ENCODE measurements around the gene AGBL4. TPM values are rescaled to one million over a fixed set of nuclear protein-coding genes. Genes with fewer than 3 reads are reported as not detected.

The AGBL4 gene
- total RNA-seq, 1 donor from 2014 or later = not detected

DNA sequence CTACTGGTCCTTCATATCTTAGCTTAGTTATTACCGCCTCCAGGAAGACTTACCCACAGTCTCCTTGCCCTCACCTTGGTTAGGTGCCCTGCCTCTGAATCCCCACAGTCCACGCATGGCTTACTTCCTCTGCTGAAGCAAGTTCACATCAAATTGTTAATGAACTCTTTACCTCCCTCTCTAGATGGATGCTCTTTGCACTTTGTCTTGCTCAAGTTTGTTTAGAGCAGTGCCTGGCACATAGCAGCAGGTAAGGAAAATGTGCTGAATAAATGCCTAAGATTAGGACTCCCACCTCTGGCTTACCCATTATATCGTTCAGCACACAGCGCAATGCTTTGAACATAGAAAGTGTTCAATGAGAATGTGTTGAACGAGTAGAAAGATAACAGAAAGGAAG, 1337.6 kb downstream of the AGBL4 start:
- intact Hi-C loops (cut with micrococcal nuclease) = no loop called here

DNA sequence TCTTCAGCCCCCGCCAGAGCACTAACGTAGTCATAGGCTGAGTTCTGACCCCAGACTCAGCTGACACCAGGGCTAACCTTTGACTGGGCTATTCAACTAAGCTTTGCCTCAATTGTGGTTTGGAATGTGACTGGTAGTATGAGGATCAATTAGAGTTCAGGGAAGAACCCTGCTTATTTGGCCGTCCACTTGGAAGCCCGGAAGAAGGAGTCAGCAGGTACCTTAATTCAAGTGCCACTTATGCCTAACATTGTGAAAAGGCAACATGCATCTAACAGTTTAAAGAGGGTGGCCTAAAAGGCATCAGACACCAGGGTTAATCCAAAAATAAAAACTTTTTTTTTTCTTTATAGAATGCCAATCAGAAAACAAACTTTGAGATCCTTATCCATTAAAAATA, 1339.4 kb downstream of the AGBL4 start:
- intact Hi-C loops (cut with micrococcal nuclease) = no loop called here

DNA sequence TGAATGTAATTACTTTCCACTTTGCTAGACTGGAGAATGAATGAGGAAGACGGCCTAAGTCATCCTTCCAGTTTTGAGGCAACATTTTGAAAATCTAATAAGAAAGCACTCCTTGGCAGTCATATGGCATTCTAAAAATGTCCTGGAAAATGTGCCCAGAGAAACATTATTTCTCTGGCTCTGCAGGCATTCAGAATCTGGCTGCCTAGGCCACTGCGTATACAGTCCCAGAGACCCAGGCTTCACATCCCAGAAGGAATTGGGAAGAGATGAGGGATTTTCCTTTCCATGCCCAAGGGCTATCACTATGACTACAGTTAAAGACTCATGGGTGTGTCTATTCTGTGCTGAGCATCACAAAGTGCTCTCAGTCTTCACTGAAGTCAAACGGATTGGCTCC, 1339.9 kb downstream of the AGBL4 start:
- intact Hi-C loops (cut with micrococcal nuclease) = no loop called here

DNA sequence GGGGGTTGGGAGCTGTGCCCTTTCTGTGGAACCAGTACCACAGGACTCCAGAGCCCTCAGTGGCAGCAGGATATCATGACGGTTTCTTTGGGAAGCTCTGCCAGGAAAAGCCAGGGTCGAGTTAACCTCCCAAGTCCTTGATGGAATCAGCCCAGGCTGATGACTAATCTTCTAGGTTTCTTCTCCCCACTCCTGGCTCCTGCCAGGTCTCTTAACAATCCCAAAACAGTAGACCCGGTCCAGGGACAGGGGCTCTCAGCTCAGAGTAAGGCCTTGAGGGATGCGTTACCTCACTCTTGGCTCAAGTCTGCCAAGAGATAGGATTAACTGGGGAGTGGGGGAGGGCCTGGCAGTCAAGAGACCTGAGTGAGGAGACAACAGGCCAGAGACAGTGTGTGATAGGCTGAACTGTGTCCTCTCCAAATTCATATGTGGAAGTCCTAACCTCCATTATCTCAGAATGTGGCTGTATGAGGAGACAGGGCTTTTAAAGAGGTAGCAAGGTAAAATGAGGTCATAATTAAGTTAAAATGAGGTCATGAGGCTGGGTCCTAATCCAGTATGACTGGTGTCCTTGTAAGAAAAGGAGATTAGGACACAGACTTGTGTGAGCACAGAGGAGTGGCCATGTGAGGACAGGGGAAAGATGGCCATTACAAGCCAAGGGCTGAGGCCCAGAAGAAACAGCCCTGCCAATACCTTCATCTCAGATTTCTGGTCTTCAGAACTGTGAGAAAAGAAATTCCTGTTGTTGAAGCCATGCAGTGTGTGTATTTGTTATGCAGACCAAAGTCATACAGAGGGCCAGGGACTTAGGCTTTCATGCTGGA, 1342.1 kb downstream of the AGBL4 start:
- intact Hi-C loops (cut with micrococcal nuclease) = no loop called here

DNA sequence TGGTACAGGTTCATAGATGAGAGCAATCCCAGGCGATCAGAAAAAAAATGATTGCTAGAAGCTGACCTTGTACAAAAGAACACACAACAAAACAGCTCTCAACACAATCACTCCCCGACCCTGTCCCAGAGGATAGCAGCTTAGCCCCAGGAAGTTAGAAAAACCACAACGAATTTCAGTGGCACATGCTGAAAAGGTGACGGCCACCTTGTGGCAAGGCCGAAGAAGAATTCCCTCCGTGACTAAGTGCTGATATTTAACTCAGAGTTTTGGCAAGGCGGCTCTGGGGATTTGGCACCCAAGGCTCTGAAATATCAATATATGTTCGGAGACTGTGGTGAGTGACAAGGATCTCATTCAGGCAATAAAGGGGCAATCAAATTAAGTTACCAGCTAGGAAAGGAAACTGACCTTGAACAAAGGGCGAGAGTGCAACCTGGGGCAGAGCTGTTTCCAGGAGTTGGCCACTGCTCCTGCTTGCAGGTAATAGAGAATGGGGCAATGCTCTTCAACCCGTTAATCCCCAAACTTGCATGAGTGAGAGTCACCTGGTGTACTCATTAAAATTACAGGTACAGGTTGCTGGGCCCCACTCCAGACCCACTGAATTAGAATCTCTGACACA, 1343.2 kb downstream of the AGBL4 start:
- intact Hi-C loops (cut with micrococcal nuclease) = no loop called here

DNA sequence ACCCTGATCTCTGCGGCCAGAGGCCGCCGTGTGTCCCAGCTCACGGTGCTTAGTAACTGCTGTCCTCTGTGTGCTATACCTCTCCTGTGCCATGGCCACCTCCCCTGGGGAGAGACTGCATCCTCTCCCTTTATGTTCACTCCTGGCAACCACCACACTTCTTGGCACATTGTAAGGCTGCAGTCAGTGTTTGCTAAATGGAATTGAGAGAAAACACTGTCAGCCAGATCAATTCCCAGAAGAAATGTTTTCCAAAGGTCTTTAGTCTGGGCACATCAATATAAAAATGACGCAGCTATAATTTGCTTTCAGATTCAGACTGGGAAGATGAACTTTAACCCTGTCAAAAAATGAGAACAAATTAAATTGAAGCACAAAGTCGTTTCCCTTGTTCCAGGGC, 1343.9 kb downstream of the AGBL4 start:
- intact Hi-C loops (cut with micrococcal nuclease) = loop anchor here (10.0 kb wide), 1 partner anchor 1665 kb away; no protein-coding TSS in a partner anchor

DNA sequence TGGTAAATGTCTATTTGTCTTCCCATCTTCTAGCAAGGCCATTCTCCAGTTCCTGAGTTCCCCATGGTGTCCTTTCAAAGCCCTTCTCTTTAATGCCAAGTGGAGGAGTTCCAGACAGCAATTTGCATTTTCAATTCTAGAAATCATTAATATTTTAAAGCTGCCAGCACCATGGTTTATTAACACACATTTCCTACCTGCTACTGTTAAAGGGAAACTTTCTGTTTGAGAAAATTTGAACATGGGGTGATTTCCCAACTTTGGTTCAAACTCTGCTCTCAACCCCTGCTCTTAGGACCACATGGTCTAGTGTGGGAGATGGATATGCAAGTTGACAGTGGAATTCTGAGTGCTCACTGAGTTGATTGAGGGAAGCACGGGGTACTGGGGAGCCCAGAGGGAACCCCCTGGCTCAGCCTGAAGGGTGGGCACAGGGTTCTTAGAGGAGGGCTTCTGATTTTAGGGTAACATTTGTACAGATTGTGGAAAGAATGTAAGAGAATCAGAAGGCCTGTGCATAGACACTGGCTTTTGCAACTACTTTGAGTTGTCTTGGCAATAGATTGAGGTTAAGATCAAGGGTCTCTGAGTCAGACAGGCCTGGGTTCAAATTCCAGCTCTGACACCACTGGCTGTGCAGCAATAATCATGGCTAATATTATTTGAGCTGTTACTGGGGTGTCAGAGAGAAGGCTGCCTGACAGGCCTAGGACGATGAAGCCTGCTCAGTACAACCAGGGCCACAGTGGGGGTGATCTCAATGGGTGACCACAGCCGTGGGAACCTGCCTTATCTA, 1344.8 kb downstream of the AGBL4 start:
- intact Hi-C loops (cut with micrococcal nuclease) = loop anchor here (10.0 kb wide), 1 partner anchor 1666 kb away; no protein-coding TSS in a partner anchor

DNA sequence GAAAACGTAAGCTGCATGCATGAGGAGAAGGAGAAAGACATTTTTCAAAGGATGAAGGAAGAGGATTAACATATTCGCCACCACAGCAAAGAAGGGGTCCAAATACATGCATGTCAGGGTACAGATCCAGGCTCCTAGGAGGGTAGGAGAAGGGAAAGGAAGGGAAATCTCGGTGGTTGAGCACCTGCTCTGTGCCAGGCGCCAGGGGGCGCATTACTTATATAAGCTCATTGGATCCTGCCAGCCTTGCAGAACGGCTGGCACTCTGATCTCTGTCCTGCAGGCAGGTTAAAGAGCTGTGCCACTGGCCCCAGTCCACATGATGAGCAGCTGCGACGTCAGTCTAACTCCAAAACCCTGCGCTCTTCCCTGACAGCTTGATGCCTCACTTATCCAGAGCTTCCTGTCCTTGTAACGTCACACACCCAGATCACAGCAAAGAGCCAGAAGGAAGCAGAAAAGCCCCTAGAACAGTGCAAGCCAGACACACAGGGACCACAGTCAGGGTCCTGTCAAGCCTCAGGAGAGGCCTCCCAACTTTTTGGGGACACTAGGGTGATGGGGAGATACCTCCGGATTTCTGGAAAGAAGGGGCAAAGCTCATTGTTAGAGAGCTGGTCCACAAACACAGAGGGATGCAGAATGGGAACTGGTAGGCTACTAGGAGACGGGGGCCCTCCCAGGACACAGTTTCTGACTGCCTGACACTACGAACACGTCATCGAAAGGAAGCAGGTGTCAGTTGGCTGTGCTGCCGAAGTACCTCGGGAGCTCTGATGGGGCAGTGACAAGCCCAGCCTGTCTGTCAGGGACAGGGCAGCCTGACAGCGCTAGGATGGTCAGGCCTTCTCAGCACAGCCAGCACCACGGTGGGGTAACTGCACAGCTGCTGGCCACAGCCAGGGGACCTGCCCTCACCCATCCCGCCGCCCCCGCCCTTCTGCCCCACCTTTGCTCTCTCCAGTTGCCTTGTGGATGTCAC, 1346.2 kb downstream of the AGBL4 start:
- intact Hi-C loops (cut with micrococcal nuclease) = loop anchor here (10.0 kb wide), 1 partner anchor 1667 kb away; no protein-coding TSS in a partner anchor

DNA sequence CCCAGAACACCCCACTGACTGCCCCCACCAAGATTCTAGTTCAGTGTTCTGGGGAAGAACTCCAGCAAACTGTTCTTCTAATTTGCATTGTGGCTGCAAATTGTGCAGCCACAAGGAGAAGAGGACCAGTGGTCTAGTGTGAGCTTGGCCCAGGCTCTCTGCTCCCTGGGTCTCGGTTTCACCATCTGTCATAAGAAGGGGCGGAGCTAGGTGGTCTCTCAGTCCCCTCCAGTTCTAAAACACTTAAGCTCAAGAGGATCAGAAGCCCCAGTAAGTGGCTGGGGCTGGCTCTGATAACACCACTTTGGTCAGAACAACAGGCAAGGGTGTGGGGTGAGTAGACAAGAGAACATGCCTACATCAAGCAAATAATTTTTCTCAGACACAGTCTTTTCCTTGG, 1346.9 kb downstream of the AGBL4 start:
- intact Hi-C loops (cut with micrococcal nuclease) = loop anchor here (10.0 kb wide), 1 partner anchor 1668 kb away; no protein-coding TSS in a partner anchor

DNA sequence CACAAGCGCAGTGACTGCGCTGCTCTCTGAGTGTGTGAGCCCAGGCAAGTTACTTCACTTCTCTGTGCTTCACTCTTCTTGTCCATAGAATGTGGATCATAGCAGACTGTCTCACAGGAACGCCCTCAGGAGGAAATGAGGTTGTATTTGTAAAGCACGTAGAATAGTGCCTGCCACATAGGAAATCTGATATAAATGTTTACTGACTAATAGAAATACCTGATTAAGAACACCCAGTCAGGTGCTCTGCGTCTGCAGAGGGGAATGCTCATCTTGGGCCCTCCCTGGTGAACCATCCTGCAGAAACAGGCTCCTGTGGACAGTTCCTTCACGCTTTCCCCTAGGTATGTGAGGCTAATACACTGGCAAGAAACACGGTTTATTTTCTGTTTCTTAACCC, 1347.4 kb downstream of the AGBL4 start:
- intact Hi-C loops (cut with micrococcal nuclease) = loop anchor here (10.0 kb wide), 1 partner anchor 1668 kb away; no protein-coding TSS in a partner anchor

DNA sequence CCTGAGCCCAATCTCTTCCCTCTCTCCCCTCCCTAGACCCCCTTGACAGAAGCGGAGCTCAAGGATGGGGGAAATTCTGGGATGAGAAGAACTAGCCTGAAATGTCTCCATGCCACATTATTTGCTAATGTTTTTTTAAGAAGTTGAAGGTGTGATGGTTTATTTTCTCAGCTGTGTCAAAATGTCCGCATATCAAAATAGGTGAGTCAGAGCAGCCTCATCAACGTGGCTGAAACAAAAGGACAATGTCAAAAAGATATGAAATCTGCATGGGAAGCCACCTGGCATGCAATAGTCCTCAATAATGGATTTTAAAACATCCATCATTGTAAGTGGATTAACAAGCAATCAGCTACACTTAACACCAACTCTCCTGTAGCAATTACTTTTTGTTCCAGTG, 1348.5 kb downstream of the AGBL4 start:
- intact Hi-C loops (cut with micrococcal nuclease) = loop anchor here (10.0 kb wide), 1 partner anchor 1670 kb away; no protein-coding TSS in a partner anchor

DNA sequence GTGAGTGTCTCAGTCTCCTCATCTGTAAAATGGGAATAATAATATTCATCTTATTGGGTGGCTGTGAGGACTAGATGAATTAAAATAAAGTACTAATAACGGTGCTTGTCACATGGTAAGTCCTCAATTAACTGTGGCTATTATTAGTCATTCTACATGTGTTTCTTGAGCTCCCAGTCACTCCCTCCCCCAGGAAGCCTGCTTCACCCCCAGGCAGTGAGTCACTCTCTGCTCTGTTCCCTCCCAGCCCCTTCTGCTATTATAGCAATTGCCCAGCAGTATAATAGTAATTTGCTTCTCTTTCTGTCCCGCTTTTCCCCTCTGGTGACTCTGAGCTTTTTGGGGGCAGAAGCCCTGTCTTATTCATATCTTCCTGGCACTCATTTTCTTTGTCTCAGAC, 1349.1 kb downstream of the AGBL4 start:
- intact Hi-C loops (cut with micrococcal nuclease) = loop anchor here (10.0 kb wide), 1 partner anchor 1670 kb away; no protein-coding TSS in a partner anchor

DNA sequence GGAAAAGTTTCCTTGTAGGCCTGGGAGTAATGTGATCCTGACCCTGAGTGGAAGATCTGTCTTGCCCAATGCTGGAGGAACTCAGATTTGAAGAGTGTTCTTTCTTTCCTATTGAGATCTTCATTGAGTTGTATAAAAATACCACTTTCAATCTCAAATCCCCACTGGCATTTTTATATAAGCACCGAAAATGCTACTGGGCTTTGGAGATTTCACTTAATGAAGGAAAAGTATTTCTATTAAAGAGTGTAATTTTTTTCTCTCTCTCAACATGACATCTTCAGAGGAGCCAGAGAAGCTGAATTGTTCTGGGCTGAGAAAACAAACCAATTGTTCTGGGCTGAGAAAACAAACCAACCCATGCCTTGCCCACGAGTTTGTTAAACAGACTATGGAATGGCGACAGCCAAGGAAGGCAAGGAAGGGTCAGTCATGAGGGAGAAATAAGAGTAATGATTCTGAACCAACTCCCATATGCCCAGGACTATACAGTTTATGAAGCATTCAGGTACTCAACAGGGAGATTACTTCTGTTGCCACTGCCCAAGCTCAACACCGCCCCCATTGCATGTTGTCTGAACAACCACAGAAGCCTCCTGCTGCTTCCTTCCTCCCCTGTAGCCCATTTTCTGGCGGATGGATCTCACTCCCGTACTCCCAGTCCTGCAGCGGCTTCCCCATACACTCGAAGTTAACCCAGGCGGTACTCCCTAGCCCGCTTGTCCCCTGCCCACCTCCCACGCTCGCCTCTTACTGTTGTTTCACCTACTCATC, 1350.2 kb downstream of the AGBL4 start:
- intact Hi-C loops (cut with micrococcal nuclease) = loop anchor here (10.0 kb wide), 1 partner anchor 1671 kb away; no protein-coding TSS in a partner anchor

DNA sequence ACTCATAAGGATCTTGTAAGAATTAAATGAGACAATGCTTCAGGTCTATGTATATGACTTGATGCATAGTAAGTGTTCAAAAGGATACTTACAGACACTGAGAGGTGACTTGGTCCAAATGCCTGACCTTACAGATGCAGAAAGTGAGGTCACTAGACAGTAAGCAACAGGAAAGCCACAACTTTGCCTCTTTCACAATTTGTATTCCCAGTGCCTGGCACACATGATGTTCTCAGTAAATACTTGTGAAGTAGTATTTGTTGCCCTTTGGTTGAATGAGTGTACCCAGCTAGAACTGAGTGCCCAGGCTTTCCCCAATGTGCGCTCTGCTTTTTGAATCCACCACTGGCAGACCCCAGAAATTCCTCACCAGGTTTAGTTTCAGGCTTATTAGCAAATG, 1352.2 kb downstream of the AGBL4 start:
- intact Hi-C loops (cut with micrococcal nuclease) = loop anchor here (10.0 kb wide), 1 partner anchor 1673 kb away; no protein-coding TSS in a partner anchor

DNA sequence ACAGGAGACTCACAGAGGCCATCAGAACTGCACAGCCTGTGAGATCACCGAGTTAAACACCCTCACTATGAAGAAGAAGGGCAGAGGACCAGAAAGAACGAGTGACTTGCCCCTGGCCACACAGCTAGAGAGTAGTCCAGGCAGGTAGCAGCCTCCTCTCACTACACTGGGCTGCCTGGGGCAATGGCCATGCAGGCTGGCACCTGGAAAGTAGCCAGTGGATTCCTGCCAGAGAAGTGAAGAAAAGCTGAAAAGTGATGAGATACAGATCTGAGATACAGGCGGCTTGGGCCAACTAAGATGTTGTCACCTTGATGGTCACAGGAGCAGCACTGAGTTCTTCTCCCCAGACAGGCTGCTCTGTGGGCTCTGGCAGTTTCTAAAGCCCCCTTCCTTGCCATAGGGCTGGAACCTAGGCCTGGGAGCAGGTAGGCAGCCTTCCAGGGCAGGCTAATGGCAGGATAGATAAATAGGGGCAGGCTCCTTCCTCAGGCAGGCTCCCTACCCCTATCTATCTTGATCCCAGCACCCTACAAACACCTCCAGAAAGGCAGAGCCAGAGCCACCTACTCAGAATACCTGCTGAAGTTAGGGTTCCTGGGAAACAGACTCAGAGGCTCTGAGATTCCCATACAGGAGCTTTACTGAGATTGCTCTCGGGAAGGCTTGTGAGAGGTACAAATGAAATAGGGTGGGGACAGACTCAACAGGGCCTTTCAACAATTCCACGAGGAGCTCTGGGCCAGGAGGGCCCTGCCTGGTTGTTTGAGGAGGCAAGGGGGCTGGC, 1353.3 kb downstream of the AGBL4 start:
- intact Hi-C loops (cut with micrococcal nuclease) = loop anchor here (10.0 kb wide), 1 partner anchor 1674 kb away; no protein-coding TSS in a partner anchor

DNA sequence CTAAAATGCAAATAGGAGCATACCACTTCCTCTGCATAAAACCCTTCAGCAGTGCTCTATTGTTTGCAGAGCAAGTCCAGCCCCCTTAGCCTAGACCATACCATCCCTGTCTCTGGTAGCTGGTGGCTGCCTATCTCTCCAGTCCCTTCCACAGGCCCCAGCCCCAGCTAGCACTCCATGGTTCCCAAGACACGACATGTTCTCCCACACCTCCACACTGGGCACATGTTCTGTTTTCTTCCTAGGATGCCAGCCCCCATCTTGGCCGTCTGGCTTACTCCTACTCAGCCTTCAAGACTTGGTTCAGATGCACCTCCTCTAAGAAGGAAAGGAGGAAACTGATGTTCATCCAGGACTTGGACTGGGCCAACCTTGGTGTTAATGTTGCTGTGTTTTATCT, 1355.4 kb downstream of the AGBL4 start:
- intact Hi-C loops (cut with micrococcal nuclease) = no loop called here

DNA sequence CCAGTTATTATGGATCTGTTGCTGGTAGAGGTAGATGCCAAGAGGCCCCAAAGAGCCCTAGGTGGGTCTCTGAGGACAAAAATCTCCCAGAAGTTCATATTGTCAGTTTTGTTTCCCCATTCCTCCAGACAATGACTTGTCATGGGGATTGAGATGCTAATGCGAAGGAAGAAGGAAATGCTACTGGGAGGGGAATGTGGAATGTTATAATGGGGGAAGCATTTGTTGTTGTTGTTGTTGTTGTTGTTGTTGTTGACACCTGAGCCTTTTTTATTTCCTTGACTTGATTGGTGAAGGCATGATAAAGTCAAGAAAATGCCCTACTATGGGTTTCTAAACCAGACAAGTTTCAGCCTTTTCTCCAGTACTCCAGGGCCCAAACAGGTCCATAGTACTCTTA, 1356.0 kb downstream of the AGBL4 start:
- intact Hi-C loops (cut with micrococcal nuclease) = no loop called here

DNA sequence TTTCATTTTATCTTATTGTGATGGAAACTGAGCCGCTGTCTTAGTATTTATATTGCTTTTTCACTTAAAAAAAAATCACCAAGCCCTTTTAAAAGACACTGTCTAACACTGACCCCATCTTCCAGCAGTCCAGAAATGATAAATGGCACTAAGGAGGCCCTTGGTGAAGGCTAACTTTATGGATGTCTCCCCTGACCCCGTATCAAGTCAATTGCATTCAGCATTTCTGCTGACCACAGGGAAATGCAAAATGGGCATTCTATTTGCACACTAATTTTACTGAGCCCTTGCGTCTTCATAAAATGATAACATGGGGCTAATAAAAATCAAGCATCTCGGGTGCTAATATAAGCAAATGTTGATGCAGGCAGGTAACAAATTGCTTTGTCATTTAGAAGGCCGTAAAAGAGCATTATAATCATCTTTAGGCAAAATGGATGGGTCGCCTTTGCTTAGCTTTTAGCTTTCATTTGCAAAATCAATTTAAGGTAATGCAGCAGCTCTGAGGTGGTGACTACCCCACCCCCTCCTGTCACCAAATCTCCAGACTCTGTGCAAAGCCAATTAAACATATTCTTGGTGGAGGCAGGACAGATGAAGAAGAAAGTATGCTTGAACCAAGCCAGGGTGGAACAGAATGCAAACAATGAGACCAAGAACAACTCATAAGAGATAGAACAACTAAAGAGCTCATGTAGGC, 1357.9 kb downstream of the AGBL4 start:
- intact Hi-C loops (cut with micrococcal nuclease) = no loop called here
